Measurements from ENCODE around the gene POGLUT2.

GRCh38 chr13:102805680-102806079, 6.9 kb upstream of the POGLUT2 start:
- no peak for TF ChIP-seq CTCF (IDR thresholded peaks at IDR 0.05)
- no peak for TF ChIP-seq TCF7L2 (IDR thresholded peaks at IDR 0.05; ENCODE audit: low read depth, low read length)
